ENCODE data around the gene ERC2. TPM values are rescaled to one million over a fixed set of nuclear protein-coding genes. Genes with fewer than 3 reads are reported as not detected.

Gene ERC2
- total and polyA plus RNA-seq, 2 of the 13 experiments (the other 11 are each of a cell fraction or from before 2014, with no cell fraction given): 0.16 to 0.22 TPM

DNA sequence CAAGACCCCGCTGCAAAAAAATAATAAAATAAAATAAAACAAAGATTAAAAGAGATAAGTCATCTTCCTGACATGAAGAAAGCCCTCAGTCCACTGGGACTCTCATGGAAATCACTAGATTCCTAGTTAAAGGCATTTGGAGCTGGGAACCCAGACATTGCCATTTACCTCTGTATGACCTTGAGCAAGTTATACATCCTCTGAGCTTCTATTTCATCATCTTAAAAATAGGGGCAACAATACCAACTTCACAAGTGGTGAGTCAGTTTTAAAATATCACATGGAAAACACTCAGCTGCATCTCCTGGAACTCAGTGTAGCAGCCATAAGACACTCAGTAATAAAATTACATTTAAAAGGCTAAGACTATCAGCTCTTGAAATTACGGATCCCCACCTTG lies 334.8 kb downstream of the ERC2 start (continued):
- TF ChIP-seq, protein P1, sequence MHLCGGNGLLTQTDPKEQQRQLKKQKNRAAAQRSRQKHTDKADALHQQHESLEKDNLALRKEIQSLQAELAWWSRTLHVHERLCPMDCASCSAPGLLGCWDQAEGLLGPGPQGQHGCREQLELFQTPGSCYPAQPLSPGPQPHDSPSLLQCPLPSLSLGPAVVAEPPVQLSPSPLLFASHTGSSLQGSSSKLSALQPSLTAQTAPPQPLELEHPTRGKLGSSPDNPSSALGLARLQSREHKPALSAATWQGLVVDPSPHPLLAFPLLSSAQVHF (CRISPR knock-in tag; IDR thresholded peaks at IDR 0.05): no peak
- TF ChIP-seq, protein P2, sequence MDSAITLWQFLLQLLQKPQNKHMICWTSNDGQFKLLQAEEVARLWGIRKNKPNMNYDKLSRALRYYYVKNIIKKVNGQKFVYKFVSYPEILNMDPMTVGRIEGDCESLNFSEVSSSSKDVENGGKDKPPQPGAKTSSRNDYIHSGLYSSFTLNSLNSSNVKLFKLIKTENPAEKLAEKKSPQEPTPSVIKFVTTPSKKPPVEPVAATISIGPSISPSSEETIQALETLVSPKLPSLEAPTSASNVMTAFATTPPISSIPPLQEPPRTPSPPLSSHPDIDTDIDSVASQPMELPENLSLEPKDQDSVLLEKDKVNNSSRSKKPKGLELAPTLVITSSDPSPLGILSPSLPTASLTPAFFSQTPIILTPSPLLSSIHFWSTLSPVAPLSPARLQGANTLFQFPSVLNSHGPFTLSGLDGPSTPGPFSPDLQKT (CRISPR knock-in tag; IDR thresholded peaks at IDR 0.05; ENCODE audit: borderline replicate concordance): no peak
- TF ChIP-seq ARNTL (CRISPR knock-in tag; IDR thresholded peaks at IDR 0.05) (no peak), ZNF354B (CRISPR knock-in tag; IDR thresholded peaks at IDR 0.05) (no peak), PHF21A (CRISPR knock-in tag; IDR thresholded peaks at IDR 0.05) (no peak), HINFP (CRISPR knock-in tag; IDR thresholded peaks at IDR 0.05; ENCODE audit: low read depth) (no peak), ARID4A (CRISPR knock-in tag; IDR thresholded peaks at IDR 0.05; ENCODE audit: borderline replicate concordance) (no peak), SP4 (CRISPR knock-in tag; IDR thresholded peaks at IDR 0.05) (no peak), SP140L (CRISPR knock-in tag; IDR thresholded peaks at IDR 0.05; ENCODE audit: borderline replicate concordance) (no peak), ZKSCAN8 (CRISPR knock-in tag; IDR thresholded peaks at IDR 0.05; ENCODE audit: borderline replicate concordance) (no peak), NR2C2 (CRISPR knock-in tag; IDR thresholded peaks at IDR 0.05; ENCODE audit: borderline replicate concordance) (no peak)
